Neural crest cell (in vitro differentiated cells): ENCODE measurements around the gene CAPN5. TPM values are rescaled to one million over a fixed set of nuclear protein-coding genes. Genes with fewer than 3 reads are reported as not detected.

Source experiments
- DNase-seq: peaks from one replicate; pipeline ENCODE4 v3.0.0; 2021; ENCODE audit warnings: low read depth, mixed read lengths, low spot score
- H3K27ac Mint-ChIP-seq: one replicate; pipeline ENCODE4 v1.8.0; 2021; ENCODE audit warnings: mild to moderate bottlenecking, mixed read lengths; ENCODE audit not compliant: unreplicated experiment
- H3K27me3 Mint-ChIP-seq: 2 replicates; pipeline ENCODE4 v1.8.0; 2021; ENCODE audit warnings: low read depth, mild to moderate bottlenecking, mixed read lengths
- H3K36me3 Mint-ChIP-seq: 2 replicates; pipeline ENCODE4 v1.8.0; 2021; ENCODE audit warnings: low read depth, mild to moderate bottlenecking, mixed read lengths
- H3K4me1 Mint-ChIP-seq: 2 replicates; pipeline ENCODE4 v1.8.0; 2021; ENCODE audit warnings: mixed read lengths
- H3K4me3 Mint-ChIP-seq: one replicate; pipeline ENCODE4 v1.8.0; 2021; ENCODE audit warnings: mild to moderate bottlenecking, mixed read lengths
- H3K9me3 Mint-ChIP-seq: 2 replicates; pipeline ENCODE4 v1.8.0; 2021; ENCODE audit warnings: mixed read lengths
- total RNA-seq: library from RNA; stranded (reverse); gene quantifications from 2 replicates; pipeline ENCODE4 v1.2.1, GENCODE V29; 2021
- TF ChIP-seq, protein P1 (sequence below): fragments of 200-600 bp; sonication (generic); conservative IDR thresholded peaks from 2 replicates; pipeline ENCODE4 v1.5.0; 2021; ENCODE audit warnings: antibody characterized with exemption, mild to moderate bottlenecking

The CAPN5 gene
- total RNA-seq, 1 donor from 2014 or later, result 25.8 TPM

DNA sequence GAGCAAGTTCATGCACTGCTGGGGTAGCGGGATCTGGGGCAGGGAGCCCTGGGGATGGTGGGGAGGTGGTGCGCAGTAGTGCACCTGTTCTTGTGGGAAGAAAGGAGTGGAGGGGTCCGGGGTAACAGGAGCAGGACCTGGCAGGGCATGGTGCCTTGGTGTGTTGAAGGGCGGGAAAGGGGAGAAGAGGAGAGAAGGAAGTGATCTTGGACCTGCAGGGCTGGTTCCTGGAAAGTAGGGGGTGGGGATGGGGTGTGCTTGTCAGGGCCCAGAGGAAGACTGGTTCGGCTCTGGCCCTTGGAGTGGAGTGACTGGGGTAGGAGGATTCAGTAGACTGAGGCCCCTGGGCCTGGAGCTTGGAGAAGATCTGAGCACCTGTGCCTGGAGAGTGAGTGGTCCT, 10.9 kb upstream of the CAPN5 start:
- Mint-ChIP-seq H3K4me3 (no peak overlapping the region), H3K4me1 (peaks cover 9% of the 10 kb centered on the region), H3K27me3 (peaks cover 3% of the 10 kb centered on the region), H3K27ac (no peak overlapping the region), H3K36me3 (no peaks in the 10 kb centered on the region), H3K9me3 (peaks cover 6% of the 10 kb centered on the region)
- no peak for DNase-seq
- TF ChIP-seq, protein P1, sequence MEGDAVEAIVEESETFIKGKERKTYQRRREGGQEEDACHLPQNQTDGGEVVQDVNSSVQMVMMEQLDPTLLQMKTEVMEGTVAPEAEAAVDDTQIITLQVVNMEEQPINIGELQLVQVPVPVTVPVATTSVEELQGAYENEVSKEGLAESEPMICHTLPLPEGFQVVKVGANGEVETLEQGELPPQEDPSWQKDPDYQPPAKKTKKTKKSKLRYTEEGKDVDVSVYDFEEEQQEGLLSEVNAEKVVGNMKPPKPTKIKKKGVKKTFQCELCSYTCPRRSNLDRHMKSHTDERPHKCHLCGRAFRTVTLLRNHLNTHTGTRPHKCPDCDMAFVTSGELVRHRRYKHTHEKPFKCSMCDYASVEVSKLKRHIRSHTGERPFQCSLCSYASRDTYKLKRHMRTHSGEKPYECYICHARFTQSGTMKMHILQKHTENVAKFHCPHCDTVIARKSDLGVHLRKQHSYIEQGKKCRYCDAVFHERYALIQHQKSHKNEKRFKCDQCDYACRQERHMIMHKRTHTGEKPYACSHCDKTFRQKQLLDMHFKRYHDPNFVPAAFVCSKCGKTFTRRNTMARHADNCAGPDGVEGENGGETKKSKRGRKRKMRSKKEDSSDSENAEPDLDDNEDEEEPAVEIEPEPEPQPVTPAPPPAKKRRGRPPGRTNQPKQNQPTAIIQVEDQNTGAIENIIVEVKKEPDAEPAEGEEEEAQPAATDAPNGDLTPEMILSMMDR, result no peak

DNA sequence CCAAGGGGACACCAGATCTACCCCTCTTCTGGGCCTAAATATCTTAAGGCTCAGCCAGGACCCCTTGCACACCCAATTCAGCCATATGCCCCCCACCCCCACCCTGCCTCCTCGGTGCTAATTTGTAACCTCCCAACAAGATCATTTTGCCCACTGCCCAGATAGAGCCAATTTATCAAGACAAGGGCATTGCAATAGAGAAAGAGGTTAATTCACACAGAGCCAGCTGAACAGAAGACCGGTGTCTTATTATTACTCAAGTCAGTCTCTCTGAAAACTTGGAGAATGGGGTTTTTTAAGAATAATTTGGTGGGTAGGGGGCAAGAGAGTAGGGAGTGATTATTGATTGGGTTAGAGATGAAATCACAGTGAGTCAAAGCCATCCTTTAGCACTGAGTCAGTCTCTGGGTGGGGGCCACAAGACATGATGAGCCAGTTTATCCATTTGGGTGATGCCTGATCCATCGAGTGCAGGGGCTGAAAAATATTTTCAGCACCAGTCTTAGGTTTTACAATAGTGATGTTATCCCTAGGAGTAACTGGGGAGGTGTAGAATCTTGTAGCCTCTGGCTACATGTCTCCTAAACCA, 9.9 kb upstream of the CAPN5 start:
- H3K27me3 Mint-ChIP-seq, result peaks cover 3% of the 10 kb centered on the region
- H3K27ac Mint-ChIP-seq, result no peak overlapping the region
- no peak for DNase-seq
- H3K36me3 Mint-ChIP-seq, result no peaks in the 10 kb centered on the region
- peaks cover 6% of the 10 kb centered on the region for H3K9me3 Mint-ChIP-seq
- peaks cover 9% of the 10 kb centered on the region for H3K4me1 Mint-ChIP-seq
- TF ChIP-seq, protein P1, result no peak
- H3K4me3 Mint-ChIP-seq, result no peak overlapping the region

DNA sequence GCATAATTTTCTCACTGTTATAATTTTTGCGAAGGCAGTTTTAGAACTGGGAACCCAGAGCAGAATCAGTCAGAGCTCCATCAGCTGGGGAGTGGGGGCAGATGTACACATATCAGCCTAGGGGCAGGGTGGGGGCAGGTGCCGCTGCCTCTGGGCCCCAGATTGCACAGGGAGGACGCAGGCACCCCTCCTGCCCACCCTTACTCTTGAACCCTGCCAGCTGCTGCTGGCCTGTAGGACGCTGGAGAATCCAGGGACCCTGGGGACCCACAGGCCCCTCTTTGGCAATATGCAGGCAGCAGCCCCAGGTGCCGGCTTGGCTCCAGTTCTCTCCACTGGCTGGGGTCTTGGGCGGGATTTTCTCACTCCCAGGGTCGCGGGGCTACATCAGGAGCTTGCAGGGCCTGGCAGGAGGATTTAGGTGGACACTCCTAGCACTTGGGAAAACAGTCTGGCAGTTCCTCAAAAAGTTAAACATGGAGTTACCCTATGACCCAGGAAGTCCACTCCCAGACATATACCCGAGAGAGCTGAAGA, 8.8 kb upstream of the CAPN5 start:
- no peak for DNase-seq
- Mint-ChIP-seq H3K4me1 (peaks cover 9% of the 10 kb centered on the region), H3K9me3 (peaks cover 6% of the 10 kb centered on the region), H3K27ac (no peak overlapping the region), H3K4me3 (no peak overlapping the region), H3K27me3 (peaks cover 3% of the 10 kb centered on the region), H3K36me3 (no peaks in the 10 kb centered on the region)
- TF ChIP-seq, protein P1, result no peak

DNA sequence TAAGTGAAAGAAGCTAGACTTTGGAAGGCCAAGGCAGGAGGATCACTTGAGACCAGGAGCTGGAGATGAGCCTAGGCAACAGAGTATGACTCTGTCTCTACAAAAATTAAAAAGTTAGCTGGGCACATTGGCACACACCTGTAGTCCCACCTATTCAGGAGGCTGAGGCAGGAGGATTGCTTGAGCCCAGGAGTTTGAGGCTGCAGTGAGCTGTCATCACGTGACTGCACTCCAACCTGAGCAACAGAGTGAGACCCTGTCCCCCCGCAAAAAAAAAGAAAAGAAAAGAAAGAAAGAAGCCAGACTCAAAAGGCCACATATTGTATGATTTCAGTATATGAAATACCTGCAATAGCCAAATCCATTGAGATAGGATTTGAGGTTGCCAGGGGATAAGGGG, 7.9 kb upstream of the CAPN5 start:
- TF ChIP-seq, protein P1, result no peak
- Mint-ChIP-seq H3K4me1 (peaks cover 9% of the 10 kb centered on the region), H3K9me3 (peaks cover 6% of the 10 kb centered on the region), H3K36me3 (no peaks in the 10 kb centered on the region), H3K27ac (no peak overlapping the region), H3K4me3 (no peak overlapping the region), H3K27me3 (peaks cover 3% of the 10 kb centered on the region)
- DNase-seq, result no peak

DNA sequence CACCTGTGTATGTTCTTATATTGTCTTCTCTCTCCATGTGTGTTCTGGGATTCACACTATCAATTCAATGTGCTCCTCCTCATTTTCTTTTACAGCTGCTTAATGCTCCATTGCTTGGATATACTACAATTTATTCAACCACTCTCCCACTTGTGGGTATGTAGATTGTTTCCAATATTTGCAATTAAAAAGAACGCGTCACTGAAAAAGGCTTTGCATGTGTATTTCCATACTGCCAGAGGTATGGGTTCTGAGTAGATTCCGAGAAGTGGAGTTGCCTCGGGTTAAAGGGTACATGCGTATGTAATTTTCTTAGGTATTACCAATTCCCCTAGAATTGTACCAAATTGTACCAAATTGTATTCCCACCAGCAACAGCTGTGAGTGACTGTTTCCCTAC, 7.0 kb upstream of the CAPN5 start:
- H3K4me3 Mint-ChIP-seq, result no peak overlapping the region
- peaks cover 3% of the 10 kb centered on the region for H3K27me3 Mint-ChIP-seq
- H3K27ac Mint-ChIP-seq, result no peak overlapping the region
- no peaks in the 10 kb centered on the region for H3K36me3 Mint-ChIP-seq
- no peak for DNase-seq
- H3K9me3 Mint-ChIP-seq, result peaks cover 4% of the 10 kb centered on the region
- TF ChIP-seq, protein P1, result no peak
- H3K4me1 Mint-ChIP-seq, result peaks cover 5% of the 10 kb centered on the region
